Limb (tissue), 2 donors: ENCODE measurements around the gene TAS2R40.
"Not testable (repeated sequence)": the region's sequence is repeated elsewhere in the genome, so short reads cannot be mapped to it uniquely, and the experiment has no call there.

Experiments
- DNase-seq, 2 donors: peaks; one replicate each; pipeline ENCODE4 v3.0.0-alpha.2; 2016; ENCODE audit errors: extremely low spot score in 2 of 2

Gene TAS2R40

DNA sequence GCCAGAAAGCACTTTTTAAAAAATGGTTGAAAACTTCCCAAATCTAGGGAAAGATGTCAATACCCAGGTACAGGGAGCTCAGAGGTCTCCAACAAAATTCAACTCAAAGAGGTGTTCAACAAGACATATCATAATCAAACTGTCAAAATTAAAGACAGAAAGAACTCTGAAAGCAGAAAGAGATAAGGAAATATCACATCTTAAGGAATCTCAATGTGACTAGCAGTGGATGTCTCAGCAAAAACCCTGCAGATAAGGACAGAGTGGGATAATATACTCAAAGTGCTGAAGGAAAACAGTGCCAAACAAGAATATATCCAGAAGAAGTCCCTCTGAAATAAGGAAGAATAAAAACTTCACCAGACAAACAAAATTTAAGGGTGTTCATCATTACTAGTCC lies 28.4 kb downstream of the TAS2R40 start:
- DNase-seq = no peak

DNA sequence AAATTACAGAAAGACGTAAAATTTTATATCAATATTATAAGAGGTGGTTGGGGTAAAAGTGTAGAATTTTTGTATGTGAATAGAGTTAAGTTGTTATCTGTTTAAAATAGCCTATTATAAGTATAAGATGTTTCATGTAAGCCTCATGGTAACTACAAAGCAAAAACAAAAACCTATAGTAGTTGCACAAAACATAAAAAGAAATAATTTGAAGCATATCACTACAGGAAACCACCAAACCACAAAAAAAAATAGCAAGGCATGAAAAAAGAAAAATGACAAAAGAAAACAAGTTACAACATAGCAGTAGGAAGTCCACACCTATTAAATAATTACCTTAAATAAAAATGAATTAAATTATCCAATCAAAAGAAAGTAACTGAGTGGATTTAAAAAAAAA lies 29.0 kb downstream of the TAS2R40 start:
- no peak for DNase-seq

DNA sequence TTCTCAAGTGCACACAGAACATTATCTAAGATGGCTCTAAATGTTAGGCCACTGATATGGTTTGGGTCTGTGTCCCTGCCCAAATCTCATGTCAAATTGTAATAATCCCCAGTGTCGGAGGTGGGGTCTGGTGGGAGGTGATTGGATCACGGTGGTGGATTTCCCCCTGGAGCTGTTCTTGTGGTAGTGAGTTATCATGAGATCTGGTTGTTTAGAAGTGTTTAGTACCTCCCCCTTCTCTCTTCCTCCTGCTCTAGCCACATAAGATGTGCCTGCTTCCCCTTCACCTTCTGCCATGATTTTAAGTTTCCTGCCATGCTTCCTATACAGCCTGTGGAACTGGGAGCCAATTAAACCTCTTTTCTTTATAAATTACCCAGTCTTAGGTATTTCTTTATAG lies 30.2 kb downstream of the TAS2R40 start:
- no peak for DNase-seq

DNA sequence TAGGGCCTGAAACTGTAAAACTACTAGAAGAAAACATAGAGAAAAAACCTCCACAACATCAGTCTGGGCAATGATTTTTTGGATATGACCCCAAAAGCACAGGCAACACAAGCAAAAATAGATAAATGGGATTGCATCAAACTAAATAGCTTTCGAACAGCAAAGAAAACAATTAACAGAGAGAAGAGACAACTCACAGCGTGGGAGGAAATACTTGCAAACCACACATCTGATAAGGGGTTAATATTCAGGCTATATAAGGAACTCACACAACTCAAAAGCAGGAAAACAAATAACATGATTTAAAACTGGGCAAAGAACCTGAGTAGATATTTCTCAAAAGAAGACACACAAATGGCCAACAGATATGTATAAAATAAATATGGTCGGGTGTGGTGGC lies 33.7 kb downstream of the TAS2R40 start:
- no peak for DNase-seq

DNA sequence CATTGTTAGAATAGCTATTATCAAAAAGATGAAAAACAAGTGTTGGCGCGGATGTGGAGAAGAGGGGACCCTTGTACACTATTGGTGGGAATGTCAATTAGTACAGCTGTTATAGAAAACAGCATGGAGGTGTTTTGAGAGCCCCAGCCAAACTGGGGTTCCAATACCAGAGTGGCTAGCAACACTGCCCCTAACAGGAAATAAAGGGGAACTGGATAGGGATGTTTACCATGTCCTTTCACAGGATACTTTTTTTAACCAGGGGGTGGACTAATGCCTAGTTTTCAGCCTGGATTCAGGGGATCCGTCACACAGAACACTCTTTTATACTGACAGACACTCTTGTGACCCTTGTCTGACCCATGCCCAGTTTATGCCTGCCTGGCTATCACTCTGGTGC lies 34.5 kb downstream of the TAS2R40 start:
- DNase-seq = no peak

DNA sequence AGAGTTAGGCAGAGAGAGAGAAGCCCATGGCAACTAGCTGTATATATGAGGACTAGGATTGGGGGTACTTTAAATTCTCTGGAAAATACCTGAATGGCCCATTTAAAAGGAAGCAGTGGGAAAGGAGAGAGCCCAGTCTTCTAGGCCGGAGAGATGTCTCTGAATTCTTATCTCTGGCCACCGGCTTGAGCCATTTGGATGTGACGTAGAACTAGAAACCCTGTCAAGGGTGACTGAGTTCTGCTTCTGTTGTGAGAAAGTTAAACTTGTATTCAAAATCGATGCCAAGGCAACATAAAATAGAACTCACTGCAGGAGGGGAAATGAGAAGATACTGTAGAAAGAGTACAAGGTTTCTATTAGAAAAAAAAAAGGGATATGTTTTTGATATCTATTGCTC lies 35.1 kb downstream of the TAS2R40 start:
- no peak for DNase-seq

DNA sequence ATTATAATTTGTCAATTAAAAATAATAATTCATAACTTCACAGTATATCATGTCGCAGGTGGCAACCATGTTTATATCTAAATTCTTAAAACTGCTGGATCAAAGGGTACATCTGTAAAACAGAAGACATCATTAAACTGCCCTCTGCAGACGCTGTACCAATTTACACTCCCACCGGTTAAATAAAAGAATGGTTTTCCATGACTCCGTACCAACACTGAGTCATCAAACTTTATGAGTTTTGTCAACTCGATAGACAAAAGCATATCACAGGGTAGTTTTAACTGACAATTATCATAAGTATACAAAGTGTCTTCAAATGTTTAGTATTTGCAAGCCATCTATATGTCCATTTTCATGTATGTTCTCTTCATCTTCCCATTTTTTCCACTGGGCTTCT lies 35.7 kb downstream of the TAS2R40 start:
- no peak for DNase-seq

DNA sequence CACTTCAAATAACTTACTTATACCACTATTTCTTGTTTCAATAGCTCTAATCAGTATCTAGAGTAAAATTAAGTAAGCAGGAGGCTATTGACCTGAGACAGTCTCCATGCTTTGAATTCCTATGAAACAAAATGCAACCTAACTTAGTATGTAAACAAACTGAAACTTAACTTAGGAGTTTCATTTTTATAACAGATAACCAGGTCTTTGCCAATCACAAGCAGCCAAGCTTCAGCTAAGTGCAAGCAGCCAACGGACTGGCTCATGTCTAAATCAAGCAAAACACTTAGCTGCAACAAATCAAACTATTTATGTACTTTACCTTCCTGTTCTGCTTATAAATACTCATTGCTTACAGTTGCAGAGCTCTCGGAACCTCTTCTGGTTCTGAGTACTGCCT lies 37.0 kb downstream of the TAS2R40 start:
- no peak for DNase-seq

DNA sequence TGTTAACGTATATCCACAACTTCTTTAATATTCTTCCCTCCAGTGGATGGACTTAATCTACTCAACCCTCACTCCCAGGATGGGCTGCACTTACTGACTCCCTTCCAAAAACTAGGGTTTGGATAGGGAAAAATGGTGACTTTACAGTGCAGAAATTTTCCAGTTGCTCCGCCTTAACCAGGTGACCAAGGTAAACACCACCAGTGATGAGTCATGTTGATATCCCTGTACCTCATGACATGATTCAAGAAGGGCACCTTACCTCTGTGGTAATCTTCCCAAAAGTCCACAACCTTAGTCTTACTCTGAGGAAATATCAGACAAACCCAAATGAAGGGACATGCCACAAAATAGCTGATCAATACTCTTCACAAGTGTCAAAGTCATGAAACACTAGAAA lies 37.9 kb downstream of the TAS2R40 start:
- no peak for DNase-seq

DNA sequence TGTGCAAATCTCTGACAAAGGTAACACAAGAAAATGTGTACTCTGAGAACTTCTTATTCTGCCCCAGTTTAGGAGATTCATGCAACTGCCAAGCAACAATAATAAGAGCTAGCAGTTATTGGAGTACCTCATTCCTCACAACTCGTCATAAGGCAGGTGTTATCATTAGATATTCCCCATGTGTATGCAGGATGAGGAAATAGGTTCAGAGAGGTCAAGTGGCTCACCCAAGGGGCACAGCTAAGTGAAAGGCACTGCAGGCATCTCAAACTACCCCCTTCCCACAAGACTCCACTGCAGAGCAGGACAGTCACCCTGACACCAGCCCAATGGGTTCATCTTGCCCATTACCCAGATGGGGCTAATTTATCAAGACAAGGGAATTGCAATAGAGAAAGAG lies 40.1 kb downstream of the TAS2R40 start:
- DNase-seq = no peak

DNA sequence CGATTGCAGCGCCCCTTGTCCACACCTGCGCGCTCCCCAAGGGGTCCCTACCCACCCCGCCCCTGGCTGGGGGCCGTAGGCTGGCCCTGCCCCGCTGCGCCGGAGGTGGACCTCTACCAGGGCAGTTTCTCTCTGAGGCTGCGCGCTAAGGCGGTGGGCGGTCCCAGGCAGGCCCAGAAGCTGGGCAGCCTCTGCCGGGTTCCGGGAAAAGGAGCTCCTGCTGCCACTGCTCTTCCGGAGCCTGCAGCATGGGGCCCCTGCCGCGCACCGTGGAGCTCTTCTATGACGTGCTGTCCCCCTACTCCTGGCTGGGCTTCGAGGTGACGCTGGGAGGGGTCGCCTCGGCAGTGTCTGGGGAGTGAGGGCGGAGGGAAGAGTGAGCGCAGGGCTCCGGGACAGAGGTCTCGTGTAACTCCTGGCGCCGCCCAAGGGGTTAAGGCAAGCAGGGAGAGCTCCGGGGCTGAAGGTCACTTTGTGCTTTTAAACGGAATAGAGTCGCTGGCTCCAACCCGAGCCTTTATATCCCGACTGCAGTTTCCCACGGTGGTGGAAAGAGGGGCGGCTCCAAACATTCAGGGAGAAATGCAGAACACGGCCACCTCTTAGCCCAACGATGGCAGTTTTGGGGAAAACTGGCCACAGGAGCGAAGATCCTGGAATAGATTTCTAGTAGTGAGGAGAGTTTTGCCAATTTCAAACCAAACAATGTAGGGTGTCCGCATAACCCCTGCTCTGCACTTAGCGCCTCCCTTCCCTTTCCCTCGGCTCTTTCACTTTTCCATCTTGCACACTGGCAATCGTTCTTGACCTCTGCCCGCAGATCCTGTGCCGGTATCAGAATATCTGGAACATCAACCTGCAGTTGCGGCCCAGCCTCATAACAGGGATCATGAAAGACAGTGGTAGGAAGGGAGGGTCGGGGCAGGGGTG lies 41.7 kb downstream of the TAS2R40 start, which contains the start of gene GSTK1:
Gene GSTK1 (plus strand): TSS at position 176 of the 930 bp plus-strand sequence. CDS start 73 bp downstream, at position 249.
- peak; percentile 82 to 86 for DNase-seq

DNA sequence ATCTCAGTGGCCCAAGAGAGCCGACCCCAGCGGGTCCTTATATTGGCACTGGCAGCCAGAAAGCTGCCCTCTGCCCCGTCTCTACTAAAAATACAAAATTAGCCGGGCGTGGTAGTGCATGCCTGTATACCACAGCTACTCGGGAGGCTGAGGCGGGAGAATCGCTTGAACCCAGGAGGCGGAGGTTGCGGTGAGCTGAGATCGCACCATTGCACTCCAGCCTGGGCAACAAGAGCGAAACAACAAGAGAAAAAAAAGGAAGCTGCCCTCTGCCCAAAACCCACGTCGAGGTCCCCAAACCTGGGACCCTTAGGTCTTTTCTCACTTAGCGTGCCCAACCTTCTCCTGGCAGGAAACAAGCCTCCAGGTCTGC lies 42.3 kb downstream of the TAS2R40 start:
- DNase-seq = not testable (repeated sequence)

DNA sequence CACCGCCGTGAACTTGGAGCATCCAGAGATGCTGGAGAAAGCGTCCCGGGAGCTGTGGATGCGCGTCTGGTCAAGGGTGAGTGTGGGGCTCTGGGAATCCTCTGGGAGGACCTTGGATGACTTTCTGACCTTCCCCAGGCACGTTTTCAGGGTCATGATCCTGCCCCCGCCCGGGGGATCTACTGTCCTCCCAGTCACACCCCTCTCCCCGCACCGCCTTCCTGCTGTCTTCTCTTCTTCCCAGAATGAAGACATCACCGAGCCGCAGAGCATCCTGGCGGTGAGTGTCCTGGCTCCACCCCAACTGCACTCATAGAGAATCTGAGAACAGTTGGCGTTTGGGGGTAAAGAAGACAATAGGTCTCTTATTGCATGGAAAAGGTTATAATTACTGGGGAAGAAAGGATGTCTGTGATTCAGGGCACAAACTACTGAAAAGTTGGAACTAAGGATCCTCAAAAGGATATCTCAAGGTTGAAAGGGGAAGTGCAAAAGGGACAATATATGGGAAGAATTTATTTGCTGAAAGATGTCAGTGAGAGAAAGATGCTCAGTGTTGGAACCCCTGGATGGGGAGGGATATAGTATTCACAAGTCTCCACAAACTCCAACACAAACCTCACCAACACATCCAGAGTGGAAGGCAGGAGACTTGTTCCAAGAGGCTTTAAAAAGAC lies 43.3 kb downstream of the TAS2R40 start:
- no peak for DNase-seq

DNA sequence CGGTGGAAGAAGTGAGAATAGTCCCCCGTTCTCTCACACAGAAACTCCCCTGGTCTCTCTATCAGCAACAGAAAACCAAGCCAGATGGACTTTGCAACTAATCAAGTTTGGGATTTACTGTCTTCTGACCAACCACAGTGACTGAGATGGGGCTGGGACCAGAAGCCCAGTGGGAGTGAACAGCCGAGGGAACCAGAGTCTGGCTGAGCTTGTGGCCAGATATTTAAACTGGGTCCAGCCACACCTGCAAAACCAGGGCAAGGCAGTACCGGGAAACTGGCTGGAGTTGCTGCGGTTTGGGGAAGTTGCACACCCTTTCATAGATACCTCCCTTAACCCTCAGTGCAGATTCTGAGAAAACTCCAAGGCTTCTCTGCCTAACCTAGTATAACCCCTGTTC lies 47.4 kb downstream of the TAS2R40 start:
- DNase-seq = no peak

DNA sequence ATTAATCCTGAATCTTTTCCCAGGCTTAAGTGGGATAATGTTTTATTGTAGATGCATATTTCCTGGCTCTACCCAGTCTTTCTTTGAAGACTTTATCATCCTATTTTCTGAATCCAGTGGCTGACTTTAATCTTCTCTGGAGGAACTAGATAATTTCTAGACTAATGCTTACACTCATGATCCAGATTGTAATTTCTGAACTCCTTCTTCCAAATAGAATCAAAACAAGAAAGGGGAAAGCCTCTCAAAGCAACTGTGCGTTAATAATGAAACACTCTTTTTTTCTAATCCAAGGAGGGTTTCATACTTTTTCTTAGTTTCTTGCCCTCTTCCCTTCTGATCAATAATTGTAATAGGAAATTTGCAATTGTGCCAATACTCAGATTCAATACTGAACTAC lies 49.4 kb downstream of the TAS2R40 start:
- DNase-seq = no peak
